Stimulated activated CD4-positive, alpha-beta T cell treated with anti-CD3 and anti-CD28 coated beads, Interleukin-15, amount 100 ng/mL, for 24 hours (primary cell): ENCODE results near the gene SERPINE2.
"Not testable (repeated sequence)": the region's sequence is repeated elsewhere in the genome, so short reads cannot be mapped to it uniquely, and the experiment has no call there.

Source experiments
- DNase-seq: peaks from one replicate; pipeline ENCODE4 v3.0.0-alpha.2; 2020

The SERPINE2 gene

DNA sequence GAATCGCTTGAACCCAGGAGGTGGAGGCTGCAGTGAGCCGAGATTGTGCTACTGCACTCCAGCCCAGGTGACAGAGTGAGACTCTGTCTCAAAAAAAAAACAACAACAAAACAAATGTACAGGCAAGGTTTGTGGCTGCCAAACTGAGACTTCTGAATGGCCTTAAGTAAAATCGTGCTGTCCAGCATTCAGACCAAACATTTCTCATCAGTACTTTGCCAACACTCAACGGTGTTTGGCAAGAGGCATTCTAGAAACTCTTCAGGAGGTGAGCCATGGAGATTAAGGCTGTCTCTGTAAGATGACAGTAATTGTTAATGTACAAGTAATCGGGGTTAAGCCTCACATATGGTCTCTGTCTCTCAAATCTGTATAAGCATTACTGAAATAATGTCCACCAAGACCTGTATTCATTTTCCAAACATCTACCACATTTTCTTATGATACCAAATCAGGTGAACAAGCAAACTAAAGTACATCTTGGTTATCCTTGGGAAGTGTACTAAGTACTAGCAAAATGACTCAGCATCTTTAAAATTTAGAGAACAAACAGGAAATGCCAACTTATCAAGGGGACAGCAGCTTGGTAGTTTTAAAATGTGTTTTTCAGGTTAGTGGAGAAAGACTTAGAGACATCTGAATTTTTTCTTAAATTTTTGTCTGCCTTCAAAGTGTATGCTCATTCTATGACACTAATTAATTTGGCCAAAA lies 29.3 kb downstream of the SERPINE2 start:
- no peak for DNase-seq

DNA sequence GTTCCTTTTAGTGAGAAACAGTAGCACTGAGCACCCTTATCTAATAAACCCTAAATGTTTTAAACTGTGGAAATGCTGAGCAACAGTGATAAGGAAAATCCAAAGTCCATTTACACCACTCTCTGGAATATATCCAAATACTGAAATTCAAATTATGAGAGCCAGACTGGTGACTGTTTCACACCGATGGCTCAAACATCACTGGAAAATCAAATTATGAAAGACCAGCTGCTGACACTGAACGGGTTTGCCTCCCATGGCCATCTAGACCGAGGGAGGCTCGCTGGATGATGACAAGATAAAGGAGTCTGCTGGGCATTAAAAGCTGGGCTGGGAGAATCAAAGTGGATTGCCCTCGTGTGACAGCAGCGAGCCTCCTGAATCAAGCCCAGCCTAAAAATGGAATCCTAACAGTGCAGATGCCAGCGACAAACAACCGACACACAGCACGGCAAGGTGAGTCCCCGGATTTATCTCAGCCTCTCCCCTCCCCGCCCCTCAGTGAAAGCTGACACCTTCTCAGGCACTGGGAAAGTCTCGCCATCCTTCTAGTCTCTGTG lies 30.3 kb downstream of the SERPINE2 start:
- DNase-seq = no peak

DNA sequence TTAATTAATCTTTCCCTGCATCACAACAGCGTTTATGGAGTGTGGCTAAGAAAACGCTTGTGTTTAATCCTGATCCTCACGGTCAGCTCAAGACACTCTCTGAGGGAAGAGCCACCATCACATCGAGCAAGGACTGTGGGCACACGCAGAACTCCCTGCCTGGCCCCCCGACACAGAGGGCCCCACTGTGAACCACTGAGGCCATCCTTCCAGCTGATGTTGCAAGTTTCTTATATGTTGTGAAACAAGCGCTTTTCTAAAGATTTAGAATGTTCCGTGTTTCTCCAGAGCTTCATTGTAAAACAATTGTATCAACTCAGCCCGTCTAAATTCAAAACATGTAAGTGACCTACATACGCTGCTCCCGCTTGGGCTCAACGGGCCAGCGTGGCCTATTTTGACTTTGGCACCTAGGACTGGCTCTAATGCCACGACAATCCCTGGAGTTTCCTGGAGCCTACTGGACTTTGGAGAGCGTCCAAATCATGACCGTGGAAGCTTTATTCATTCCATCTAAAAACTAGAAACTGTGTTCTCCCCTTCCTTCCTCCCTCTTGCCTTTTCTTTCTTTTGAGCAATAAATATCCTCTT lies 34.9 kb downstream of the SERPINE2 start:
- DNase-seq = no peak

DNA sequence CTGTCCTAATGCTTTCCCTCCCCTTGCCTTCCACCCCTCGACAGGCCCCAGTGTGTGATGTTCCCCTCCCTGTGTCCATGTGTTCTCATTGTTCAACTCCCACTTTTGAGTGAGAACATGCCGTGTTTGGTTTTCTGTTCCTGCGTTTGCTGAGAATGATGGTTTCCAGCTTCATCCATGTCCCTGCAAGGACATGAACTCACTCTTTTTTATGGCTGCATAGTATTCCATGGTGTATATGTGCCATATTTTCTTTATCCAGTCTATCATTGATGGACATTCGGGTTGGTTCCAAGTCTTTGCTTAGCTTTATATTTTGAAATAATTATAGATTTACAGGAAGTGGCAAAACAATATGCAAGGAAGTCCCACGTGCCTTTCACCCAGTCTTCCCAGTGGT lies 38.4 kb downstream of the SERPINE2 start:
- not testable (repeated sequence) for DNase-seq

DNA sequence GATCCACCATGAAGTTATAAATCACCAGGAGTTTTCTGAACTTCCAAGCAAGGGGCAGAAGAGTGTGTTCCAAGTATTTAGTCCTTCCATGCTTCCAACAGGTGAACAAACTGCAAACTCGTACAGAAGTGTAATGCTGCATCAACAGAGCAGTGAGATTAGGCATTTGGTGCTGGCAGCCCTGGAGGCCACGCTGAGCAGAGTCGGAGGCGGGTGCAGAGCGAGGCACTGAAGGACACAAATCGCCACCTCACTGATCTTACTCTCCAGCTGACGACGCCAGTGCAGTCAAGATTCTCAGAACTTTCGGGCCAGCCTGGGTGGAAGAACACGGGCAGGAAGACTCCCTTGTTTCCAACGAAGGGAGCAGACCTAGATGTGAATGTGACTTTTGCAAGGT lies 39.2 kb downstream of the SERPINE2 start:
- no peak for DNase-seq

DNA sequence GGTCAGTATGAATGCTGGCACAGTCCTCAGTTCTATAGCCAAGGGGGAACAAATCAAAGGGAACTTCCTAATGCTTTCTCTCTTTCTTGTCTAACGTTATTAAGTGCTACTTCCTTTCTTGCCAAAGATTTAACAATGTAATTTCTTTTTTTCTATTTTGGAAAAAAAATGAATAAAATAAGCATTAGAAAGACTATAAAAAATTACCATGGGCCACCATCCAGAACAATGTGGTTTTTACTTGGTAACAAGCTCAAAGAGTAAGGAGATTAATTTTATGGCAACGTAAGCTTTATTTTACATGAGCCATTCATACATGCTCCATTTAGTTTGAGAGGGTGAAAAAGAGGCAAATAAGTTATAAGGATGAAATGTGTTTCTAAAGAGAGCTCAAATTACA lies 40.1 kb downstream of the SERPINE2 start:
- no peak for DNase-seq

DNA sequence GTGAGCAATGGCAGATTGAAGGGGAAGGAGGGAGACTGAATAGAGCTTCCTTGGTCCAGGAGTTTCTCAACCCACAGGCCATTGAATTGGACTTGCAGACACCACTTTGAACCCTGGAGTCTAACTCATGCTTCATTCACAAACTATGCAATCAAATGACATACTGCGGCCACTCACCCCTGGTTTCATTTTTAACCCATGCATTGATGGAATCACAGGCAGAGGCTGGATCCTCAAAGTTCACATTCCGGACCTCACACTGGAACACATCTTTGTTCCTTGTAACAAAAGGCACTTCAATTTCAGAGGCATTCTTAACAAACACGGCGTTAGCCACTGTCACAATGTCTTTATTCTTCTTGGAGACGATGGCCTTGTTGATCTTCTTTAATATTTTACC lies 41.1 kb downstream of the SERPINE2 start:
- no peak for DNase-seq

DNA sequence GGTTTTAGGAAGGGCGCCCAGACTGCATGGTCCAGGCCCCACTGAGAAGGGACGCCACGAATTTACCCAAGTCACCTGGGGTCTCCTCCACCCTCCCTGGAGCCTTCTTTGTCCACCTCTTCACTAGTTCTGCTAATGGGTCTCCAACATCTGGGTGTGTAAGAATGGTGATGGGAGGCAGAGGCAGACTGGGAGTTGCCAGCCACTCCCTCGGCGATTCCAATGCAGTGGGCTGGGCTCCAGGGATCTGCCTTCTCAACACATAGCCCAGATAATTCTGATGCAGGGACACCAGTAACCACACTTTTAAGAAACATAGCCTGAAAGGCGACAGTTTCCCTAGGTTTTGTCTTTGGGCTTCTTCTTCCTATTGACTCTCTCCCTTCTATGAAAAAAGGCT lies 42.7 kb downstream of the SERPINE2 start:
- DNase-seq = no peak

DNA sequence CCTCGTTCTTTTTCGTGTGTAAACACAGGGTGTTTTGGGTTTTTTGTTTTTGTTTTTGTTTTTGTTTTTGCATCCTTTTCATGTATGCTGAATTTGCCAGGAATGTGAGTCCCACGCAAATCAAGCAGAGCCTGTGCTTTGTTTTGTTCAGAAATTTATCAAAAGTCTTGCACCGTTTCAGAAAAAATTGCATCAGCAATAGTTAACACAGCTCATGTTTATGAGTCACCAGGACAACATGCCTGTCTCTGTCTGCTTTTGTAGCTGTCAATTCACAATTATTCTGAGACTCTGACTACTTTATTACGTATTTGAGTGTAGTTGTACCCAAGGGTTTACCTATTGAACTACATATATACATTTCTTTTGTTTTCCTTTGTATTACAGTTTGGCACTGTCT lies 43.5 kb downstream of the SERPINE2 start:
- no peak for DNase-seq

DNA sequence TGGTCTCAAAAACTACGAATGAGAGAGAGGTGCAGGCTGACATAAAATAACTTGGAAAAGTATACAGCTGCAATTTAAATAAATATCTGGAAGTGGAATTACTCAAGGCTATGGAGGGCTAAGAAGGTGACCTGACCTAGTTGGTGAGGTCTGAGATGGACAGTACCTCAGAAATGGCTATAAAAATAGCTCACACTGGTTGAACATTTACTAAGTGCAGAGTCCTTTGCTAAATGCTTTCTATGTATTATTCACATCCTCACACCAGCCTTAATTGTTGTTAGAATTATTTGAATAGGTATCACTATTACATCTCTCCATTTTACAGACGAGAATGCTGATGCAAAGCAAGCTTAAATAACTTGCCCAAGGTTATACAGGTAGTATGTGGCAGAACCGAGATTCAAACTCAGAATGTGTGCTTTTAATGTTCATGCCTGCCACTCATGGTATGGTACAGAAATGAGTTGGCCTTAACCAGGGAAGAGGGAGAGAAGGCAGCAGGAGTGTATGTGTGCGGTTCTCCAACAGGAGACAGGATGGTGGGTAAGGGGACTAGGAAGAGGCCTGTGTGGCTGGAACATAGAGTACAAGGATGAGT lies 44.4 kb downstream of the SERPINE2 start:
- DNase-seq = no peak

DNA sequence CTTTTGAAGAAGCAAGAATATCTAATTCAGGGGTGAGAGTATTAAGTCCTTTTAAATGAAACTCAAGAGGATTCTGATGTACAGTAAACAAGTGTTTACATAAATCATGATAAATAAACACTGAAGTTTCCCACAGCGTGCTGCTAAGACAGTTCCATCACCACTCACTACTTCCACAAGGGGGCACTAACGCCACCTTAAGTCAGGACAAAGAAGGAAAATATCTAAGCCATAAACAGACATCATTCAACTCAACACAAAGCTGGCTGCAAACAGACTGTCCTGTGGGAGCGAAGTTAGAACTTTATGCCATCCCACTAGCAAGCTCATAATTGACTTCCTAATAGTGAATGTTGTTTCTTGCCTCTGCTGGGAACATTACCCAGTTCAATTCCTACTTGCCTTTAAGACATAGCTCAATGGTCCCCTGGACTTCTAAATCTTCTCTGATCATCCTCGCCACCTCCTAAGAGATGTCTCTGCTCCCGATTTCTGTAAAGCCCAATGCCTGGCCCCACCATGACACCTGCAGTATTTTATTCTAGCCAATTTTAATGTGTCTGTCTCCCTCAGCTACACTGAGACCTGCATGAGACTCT lies 45.4 kb downstream of the SERPINE2 start:
- DNase-seq = peak; percentile 72

DNA sequence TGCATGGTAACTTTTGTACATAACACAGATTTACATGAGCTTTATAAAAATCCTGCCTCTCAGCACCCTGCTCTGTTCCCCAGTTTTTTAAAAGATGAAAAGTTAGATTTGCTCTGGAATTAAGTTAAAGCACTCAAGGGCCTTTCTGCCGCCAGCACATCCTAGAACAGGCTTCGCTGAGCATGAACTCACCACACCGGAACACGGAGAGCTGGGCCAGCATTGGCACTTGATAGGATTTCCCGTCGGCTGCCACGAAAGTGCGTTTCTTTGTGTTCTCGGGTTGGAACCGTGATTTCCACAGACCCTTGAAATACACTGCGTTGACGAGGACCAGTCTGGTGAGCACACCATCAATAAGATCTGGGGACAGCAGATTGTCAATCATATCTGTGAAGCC lies 47.5 kb downstream of the SERPINE2 start:
- no peak for DNase-seq

DNA sequence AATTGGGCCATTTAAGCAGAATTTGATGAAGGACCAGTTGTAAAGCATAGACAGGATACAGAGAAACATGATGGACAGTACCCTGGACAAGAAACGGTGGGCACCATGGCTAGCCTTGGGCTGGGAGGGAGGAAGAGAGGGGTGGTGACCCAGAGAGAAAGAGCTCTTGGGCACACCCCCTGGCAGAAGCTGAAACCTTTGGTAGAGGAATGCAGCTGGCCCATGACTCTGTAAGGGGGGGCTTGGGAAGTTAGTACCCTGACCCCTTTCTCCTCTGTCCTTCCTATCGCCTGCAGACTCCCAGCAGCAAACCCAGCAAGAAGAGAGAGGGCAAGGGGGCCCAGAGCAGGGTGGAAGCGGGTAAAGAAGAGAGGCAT lies 49.2 kb downstream of the SERPINE2 start:
- DNase-seq = no peak

DNA sequence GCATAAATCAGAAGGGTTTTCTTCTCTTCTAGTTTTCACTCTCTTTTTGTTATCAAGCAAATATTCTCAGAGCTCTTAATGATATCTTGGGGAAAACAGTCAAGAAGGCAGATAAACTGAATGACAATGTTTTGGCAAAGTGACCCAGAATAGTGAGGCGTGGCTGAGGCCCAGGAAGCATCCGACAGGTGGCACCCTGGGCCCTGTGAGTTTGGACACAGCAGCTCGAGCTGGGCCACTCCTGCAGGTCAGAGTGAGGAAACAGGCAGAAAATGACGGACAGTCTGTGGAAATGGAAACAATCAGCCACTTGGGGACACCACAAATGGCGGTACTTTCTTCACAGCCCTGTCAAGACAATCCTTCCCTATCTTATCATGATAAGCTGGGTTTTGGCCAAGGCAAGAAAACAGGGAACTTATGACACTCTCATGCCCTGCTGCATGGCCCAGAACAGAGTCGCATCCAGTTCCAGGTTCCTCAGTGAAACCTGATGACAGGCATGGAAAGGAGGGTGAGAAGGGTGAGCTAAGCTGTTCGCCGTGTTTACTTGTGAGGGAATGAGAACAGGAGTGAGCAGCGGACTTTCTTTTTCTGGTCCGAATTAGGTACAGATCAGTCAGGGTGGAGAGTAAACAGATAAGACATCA lies 49.8 kb downstream of the SERPINE2 start:
- no peak for DNase-seq

DNA sequence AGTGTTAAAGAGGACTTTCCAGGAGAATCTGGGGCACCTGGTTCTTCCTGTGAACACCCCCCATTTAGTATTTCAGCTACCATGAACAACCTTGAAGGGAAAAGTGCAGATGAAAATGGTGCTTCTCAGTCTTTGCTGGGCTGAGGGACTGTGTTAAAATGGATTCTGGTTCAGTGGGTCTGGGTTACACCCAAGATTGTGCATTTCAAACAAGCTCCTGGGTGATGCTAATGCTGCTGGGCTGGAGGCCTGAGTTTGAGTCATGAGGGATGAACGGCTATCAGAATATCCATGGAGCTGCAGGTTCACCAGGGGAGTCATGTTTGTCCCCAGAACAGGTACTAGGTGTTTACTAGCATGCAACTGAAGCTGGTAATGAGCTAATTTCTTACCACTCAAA lies 57.8 kb downstream of the SERPINE2 start:
- DNase-seq = no peak

DNA sequence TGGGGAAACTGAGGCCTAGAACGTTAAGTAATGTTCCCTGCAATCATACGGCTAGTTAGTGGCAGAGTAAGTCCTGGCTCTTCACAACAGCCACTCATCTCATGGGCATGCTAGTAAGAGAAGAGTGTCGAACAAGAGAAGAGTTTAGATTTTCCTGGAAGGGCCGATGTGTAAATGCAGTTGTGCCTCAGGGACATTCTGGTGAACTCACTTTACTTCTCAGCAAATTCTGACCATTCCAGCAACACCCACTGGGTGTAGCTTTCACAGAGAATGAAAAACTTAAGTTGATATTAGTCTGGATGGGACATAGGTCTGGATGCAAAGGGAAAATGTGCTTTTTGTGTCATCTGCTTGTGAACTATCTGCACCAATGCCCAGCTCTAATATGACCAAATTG lies 58.3 kb downstream of the SERPINE2 start:
- no peak for DNase-seq

DNA sequence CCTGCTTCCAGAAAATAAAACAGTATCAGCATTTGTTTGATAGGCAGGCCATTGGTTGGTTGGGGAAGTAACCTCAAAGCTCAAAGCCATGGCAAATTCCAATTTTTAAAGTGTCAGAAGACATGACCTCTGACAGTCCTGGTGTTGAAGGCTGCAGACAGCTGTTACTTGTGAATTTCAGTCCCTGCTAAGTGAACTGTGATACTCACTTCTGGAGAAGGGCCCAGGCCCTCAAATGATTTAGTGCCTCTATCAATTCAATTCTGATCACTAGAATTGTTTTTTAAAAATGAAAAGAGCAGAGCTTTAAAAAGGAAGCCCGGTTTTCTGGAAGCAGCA lies 58.7 kb downstream of the SERPINE2 start:
- DNase-seq = no peak

DNA sequence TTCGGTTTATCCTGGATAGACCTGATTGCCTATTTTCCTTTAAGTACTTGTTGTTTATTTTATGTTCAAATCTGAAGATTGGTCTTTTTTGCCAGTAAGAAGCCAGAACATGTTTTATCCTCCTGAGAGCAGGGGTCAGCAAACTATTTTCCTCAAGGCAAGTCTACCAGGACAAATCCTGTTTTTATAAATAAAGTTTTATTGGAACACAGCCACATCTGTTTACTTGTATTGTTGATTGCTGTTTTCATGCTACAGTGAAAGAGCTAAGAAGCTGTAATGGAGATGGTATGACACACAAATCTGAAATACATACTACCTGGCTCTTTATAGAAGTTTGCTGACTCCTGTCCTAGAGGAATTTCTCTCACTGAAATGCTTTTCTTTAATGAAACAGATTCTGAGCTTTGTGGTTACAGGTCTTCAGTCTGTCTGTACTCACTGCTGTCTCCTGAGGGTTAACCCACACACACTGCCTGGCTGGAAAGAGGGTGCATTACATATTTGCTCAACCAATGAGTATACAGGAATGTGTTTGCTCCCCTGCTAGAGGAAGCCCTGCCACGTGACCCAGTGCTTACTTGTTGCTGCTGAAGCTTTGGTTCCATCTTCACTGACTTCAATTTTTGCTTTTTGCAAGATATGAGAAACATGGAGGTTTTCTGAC lies 59.2 kb downstream of the SERPINE2 start:
- no peak for DNase-seq

DNA sequence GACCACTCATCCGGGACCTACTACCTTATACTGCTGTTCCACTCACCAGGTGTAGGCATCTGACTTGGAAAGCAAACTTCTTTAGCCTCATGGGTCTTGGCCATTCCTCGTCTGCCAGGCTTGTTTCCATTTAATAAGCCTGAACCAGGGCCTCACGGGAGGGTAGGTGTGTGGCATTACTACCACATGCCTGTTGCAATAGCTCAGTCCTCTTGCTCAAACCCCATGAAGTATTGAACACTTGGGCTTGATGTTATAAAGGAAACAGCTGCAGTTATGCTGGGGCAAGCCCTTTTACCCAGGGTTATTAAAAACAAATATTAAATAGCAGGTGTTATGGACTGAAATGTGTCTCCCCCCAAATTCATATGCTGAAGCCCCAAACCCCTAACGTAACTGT lies 60.6 kb downstream of the SERPINE2 start:
- no peak for DNase-seq

DNA sequence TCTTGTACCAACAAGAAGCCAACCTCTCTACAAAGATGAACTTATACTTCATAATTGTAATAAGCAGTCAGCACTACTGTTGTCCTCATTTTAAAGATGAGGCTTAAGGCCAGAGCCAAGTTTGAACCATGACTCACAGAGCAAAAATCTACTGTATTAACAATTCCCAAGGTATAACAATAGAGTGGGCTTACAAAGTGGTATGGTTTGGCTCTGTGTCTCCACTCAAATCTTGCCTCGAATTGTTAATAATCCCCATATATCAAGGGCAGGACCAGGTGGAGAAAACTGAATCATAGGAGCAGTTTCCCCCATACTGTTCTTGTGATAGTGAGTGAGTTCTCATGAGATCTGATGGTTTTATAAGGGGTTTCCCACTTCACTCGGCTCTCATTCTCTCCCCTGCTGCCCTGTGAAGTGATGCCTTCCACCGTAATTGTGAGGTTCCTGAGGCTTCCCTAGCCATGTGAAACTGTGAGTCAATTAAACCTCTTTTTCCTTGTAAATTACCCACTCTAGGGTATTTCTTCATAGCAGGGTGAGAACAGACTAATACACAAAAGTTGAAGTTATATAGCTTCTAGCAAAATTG lies 62.4 kb downstream of the SERPINE2 start:
- no peak for DNase-seq

DNA sequence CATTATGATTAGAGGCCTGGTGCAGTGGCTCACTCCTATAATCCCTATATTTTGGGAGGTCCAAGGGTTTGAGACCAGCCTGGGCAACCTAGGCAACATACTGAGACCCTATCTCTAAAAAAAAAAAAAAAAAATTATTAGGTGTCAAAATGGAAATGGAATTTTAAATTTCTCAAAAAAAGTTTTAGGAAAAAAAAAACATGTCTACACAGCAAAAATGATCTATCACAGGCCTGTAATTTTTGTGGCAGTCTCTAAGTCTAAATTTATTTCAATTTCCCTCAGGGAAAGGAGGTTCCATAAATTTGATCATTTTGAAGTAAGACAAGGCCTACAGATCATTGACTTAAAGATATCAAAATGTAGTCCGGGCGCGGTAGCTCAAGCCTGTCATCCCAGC lies 65.5 kb downstream of the SERPINE2 start:
- no peak for DNase-seq

DNA sequence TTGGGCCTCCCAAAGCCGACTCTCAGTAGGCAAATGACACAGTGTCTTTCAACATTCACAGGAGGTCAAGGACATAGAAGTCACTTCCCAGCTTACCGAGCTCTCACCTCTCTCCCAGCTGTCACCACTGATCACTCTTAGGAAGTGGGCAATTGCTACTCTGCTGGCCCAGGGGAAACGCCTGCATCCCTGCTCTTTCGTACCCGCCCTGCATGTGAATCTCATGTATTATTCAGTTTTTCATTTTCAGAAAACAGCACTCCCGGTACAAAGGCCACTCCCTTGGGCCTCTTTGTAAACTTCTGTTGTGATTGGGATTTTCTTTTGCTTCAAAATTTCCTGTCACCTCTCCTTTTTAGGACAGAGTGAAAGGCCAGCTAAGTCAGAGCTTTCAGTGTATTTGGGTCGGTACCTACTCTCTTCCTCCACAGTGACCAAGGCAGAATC lies 66.4 kb downstream of the SERPINE2 start:
- DNase-seq = no peak

DNA sequence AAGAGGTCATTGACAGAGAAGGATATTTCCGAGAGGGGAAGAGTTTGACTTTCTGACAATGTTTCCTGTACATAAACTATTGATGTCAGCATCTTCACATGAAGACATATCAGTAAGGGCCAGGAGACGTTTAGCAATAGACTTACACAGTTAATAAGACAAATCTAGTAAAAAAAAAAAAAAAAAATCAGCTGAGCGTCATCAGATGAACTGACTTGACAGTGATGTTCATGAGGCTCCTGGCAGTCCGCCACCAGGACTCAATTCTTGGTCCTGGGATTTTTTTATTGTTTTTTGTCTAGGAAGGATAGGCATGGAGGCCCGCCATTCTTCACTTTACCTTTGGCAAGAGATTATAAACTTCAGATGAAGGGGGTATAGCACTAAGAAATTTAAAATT lies 67.4 kb downstream of the SERPINE2 start:
- no peak for DNase-seq
